Epidermal melanocyte (primary cell): Measurements from ENCODE around the gene CAMTA1.

Experiments
- DNase-seq: peaks from one replicate; pipeline ENCODE4 v3.0.0; 2011; ENCODE audit warnings: low spot score; ENCODE audit not compliant: insufficient read length

The CAMTA1 gene

GRCh38 chr1:7467476-7468175, 682.4 kb downstream of the CAMTA1 start:
- DNase-seq, result no peak

GRCh38 chr1:7468248-7468647, 683.0 kb downstream of the CAMTA1 start:
- DNase-seq, result no peak

GRCh38 chr1:7469255-7469938, 684.1 kb downstream of the CAMTA1 start:
- no peak for DNase-seq

GRCh38 chr1:7470904-7471638, 685.8 kb downstream of the CAMTA1 start:
- DNase-seq, result peak; percentile 64

GRCh38 chr1:7471836-7472235, 686.6 kb downstream of the CAMTA1 start:
- DNase-seq, result no peak

- DNase-seq, result no peak
Observed at GRCh38 chr1:7473223-7474142, 688.2 kb downstream of the CAMTA1 start.

- no peak for DNase-seq
Observed at GRCh38 chr1:7474143-7474490, 688.9 kb downstream of the CAMTA1 start.

GRCh38 chr1:7474786-7475502, 689.7 kb downstream of the CAMTA1 start:
- no peak for DNase-seq

GRCh38 chr1:7475691-7476090, 690.4 kb downstream of the CAMTA1 start:
- no peak for DNase-seq

- no peak for DNase-seq
Observed at GRCh38 chr1:7476402-7476801, 691.1 kb downstream of the CAMTA1 start.

GRCh38 chr1:7476861-7477547, 691.8 kb downstream of the CAMTA1 start:
- DNase-seq, result no peak

GRCh38 chr1:7477593-7477992, 692.3 kb downstream of the CAMTA1 start:
- DNase-seq, result no peak

- DNase-seq, result no peak
Observed at GRCh38 chr1:7478142-7478790, 693.0 kb downstream of the CAMTA1 start.

GRCh38 chr1:7478809-7479499, 693.7 kb downstream of the CAMTA1 start:
- DNase-seq, result peak; percentile 70

GRCh38 chr1:7479571-7479970, 694.3 kb downstream of the CAMTA1 start:
- no peak for DNase-seq

- DNase-seq, result no peak
Observed at GRCh38 chr1:7481194-7481593, 695.9 kb downstream of the CAMTA1 start.

- DNase-seq, result no peak
Observed at GRCh38 chr1:7482077-7482476, 696.8 kb downstream of the CAMTA1 start.

- no peak for DNase-seq
Observed at GRCh38 chr1:7482772-7483495, 697.7 kb downstream of the CAMTA1 start.
